DOHH2 (cell line): ENCODE measurements around the gene MED25.

Source experiments
- CTCF ChIP-seq: fragments of 200-600 bp; sonication (generic); IDR thresholded peaks from one replicate; pipeline ENCODE4 v1.5.1; 2014; ENCODE audit warnings: antibody characterized with exemption, mild to moderate bottlenecking, low read depth, low read length; ENCODE audit not compliant: poor library complexity, severe bottlenecking
- EZH2phosphoT487 ChIP-seq: fragments of 200-600 bp; sonication (generic); IDR thresholded peaks from 2 replicates; pipeline ENCODE4 v1.6.1; 2017; ENCODE audit warnings: borderline replicate concordance, mild to moderate bottlenecking, antibody characterized with exemption, low read length, moderate library complexity, mixed read lengths

DNA sequence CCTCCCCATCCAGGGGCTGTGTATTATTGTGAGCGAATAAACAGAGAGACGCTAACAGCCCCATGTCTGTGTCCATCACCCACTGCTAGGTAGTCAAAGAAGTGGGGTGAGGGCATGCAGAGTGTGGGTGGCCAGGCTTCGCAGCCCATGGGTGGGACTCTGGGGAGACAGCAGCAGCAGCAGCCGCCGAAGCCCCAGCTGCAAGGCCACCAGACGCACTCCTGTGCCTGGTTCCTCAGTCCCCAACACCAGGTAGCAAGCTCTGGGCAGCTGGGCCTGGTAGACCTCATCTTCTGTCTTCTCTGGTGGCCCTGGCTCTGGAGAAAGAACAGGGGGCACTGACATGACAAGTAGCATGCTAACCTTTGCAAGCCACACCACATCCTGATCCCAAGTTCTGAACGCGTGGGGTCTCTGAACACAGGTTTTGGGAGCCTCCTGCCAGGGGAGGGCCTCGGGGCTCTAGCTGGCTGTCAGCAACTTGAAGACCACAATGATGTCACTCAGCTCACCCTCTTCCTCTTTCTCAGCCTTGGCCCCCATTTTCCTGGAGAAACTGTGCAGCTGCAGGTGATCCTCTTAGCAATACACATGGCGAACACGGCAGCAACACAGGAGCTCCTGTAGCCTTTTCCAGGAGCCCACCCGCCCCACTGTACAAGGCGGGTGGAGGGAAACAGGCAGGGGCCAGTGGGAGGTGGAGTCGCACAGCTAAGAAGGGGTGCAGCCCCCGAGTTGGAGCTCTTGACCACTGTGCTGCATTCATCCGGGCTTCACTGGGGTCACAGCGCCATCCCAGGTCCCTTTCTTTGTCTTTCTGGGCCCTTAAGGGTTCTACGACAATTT lies 10.8 kb upstream of the MED25 start:
- TF ChIP-seq CTCF (no peak), EZH2phosphoT487 (no peak)
